GM19328 (cell line): ENCODE data around the gene CLSTN2.

Source experiments
- ATAC-seq: cut with Tn5 transposase; IDR thresholded peaks from one replicate; pipeline ENCODE4 v1.9.1; 2021; ENCODE audit warnings: mild to moderate bottlenecking, moderate library complexity; ENCODE audit not compliant: unreplicated experiment

CLSTN2 gene

GRCh38 chr3:140610544-140610943 lies 675.6 kb downstream of the CLSTN2 start:
- no peak for ATAC-seq

GRCh38 chr3:140614001-140614400 lies 679.0 kb downstream of the CLSTN2 start:
- ATAC-seq, result no peak

GRCh38 chr3:140617135-140617534 lies 682.1 kb downstream of the CLSTN2 start:
- ATAC-seq, result no peak

- no peak for ATAC-seq
Measured at GRCh38 chr3:140626856-140627255, 691.9 kb downstream of the CLSTN2 start.
